ENCODE results near the gene PNCK.

PNCK gene

DNA sequence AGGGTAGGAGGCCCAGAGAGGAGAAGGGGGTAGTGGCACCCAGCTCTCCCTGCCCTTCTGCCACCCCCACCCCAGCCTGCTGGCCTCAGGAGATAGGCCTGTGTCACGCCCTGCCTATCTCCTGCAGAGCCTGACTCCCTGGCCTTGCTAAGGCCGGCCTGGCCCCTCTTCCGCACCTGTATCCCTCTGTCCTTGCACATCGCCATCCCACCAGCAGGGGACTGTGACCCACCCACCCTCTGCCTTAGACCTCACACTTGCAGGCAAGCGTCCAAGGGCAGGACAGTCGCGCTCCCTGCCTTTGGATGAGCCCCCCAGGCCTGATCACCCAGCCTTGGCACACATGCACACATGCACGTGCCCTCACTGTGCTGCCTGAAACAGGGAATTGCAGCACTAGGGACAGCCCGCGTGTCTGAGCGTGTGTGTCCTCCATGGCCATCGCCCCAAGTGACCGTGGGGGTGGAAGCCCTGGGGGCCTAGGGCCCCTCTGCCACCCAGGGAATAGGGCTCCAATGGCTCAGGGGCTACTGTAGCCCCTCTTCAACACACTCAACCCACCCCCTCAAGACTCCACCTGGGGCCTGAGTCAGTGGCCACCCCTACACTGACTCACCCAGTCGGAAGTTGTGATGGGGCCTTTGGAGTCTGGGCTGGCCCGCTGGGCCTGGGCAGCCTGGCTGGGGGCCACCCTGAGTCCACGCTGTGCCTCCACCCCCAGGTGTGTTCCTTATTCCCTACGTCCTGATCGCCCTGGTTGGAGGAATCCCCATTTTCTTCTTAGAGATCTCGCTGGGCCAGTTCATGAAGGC, 16.2 kb upstream of the PNCK start:
- TF ChIP-seq, protein P1, sequence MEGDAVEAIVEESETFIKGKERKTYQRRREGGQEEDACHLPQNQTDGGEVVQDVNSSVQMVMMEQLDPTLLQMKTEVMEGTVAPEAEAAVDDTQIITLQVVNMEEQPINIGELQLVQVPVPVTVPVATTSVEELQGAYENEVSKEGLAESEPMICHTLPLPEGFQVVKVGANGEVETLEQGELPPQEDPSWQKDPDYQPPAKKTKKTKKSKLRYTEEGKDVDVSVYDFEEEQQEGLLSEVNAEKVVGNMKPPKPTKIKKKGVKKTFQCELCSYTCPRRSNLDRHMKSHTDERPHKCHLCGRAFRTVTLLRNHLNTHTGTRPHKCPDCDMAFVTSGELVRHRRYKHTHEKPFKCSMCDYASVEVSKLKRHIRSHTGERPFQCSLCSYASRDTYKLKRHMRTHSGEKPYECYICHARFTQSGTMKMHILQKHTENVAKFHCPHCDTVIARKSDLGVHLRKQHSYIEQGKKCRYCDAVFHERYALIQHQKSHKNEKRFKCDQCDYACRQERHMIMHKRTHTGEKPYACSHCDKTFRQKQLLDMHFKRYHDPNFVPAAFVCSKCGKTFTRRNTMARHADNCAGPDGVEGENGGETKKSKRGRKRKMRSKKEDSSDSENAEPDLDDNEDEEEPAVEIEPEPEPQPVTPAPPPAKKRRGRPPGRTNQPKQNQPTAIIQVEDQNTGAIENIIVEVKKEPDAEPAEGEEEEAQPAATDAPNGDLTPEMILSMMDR (IDR thresholded peaks at IDR 0.05; ENCODE audit: low read depth, low read length): no peak
- no peak overlapping the region for H3K4me3 ChIP-seq (ENCODE audit: low read depth, low read length)

DNA sequence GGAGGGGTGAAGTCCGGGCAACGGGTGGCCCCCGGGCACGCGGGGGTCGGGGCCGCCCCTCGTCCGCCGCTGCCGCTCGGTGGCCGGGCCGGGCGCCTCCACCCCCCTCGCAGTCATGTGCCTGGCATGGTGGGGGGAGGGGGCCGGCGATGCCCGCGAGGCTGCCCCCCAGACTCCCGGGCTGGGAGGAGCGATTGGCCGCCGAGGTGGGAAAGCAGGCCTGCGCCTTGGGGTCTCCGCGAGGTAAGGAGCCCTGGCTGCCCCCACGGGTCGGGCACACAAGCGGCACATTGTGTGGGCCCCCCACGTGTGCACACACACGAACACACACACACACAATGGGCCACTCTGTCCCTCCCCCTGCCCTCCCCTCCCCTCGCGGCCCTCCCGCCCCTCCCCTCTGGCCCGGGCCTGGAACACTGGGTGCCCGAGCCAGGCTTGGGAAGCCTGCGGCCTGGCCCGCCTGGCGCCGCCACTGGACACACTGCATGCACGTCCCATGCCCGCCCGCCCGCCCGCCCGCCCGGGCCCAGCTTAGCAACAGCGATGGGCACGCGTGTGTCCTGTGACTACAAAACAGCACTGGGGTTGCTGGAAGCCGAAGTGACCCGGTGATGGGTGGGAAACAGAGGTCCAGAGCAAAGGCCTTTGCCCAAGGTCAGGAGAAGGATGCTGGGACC, 15.4 kb upstream of the PNCK start:
- H3K4me3 ChIP-seq (ENCODE audit: low read depth, low read length): peak overlapping the region; percentile 27; the same call in 1 of the 2 replicates
- TF ChIP-seq, protein P1 (IDR thresholded peaks at IDR 0.05; ENCODE audit: low read depth, low read length): no peak

DNA sequence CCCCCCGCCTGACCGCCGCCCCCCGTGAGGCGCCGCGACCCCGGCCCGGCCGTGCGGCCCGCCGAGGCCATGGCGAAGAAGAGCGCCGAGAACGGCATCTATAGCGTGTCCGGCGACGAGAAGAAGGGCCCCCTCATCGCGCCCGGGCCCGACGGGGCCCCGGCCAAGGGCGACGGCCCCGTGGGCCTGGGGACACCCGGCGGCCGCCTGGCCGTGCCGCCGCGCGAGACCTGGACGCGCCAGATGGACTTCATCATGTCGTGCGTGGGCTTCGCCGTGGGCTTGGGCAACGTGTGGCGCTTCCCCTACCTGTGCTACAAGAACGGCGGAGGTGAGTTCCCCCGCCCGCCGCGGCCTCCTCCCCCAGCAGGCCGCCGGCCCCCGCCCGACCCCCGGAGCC, 14.9 kb upstream of the PNCK start:
- H3K4me3 ChIP-seq (ENCODE audit: low read depth, low read length): peak overlapping the region; percentile 34
- TF ChIP-seq, protein P1 (IDR thresholded peaks at IDR 0.05; ENCODE audit: low read depth, low read length): no peak

DNA sequence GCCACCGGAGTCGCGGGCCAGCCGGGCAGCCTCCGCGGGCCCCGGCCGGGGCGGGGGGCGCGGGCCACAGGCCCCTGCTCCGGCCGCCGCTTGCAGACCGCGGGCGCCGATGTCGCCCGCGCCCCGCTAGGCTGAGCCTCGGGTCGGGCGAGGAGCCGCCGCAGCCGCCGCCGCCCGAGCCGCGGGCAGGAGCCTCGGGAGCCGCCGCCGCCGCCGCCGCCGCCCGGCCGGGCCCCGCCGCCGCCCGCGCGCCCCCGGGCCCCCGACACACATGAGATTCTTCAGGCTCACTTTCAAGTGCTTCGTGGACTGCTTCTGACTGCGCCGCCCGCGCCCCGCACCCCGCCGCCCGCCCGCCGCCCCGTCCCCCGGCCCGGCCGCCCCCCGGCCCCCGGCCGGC, 14.5 kb upstream of the PNCK start:
- TF ChIP-seq, protein P1 (IDR thresholded peaks at IDR 0.05; ENCODE audit: low read depth, low read length): no peak
- H3K4me3 ChIP-seq (ENCODE audit: low read depth, low read length): no peak overlapping the region

DNA sequence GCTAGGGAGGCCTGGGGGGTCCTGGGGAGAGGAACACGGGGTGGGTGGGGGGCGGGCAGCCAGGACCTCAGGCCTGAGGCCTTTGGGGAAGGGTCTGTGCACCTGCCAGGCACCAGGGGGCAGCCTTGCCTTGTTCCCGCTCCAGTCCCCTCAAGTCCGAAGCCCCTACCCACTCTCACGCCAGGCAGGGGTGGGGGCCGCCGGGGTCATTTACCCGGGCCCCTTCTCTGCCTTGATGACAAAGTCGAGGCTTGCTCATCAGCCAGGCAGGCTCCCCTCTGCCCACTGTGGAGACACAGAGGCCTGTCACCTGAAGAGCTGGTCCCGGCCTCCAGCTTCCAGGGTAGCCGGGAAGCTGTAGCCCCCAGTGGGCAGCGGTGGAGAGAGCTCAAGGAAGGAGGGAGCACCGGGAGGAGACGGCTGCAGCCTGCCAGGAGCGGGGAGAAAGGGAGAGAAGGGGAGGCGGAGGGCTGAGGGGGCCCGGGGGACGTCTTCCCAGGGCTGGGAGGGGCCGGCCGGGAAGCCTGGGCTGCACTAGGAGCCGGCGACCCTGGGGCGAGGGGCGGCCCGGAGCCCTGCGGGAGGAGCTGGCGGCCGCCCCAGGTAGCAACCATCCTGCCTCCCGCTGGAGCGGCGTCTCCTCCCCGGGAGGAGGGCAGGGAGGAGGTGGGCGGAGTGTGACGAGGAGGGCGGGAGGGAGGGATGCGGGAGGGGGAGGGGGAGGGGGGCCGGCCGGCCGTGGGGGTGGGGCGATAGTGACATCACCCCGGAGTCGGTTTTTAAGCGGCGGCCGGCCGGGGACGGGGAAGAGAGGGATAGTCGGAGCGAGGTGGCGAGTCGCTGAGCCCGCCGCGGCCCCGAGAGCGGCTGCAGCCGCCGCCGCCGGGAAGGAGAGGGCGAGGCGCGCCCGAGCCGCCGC, 13.8 kb upstream of the PNCK start, which contains the start of gene SLC6A8:
TSS of gene SLC6A8 (plus strand) at position 806 of the 919 bp plus-strand sequence. CDS start 649 bp downstream, outside the sequence.
- peak within 1 kb of the TSS; percentile 34 for H3K4me3 ChIP-seq (ENCODE audit: low read depth, low read length)
- TF ChIP-seq, protein P1 (IDR thresholded peaks at IDR 0.05; ENCODE audit: low read depth, low read length): no peak

DNA sequence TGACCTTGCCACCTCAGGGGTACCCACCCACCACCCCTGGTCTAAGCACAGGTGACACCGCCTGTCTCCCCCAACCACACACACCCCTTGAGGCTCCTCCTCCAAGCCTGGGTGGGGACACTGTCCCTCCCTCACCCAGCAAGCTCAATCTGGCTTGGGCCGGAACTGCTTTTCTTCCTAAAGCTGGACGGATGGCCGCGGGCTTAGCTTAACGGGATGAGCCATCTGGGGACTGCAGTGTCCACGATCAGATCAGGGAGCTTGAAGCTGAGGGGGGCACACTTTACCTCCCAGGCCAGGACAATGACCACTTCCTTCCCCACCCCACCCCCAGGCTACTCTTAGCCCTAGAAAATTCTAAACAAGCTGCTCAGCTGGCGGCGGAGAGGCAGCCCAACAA, 13.1 kb upstream of the PNCK start:
- TF ChIP-seq, protein P1 (IDR thresholded peaks at IDR 0.05; ENCODE audit: low read depth, low read length): no peak
- no peak overlapping the region for H3K4me3 ChIP-seq (ENCODE audit: low read depth, low read length)

Data from WI38 (cell line).